ENCODE measurements around the gene VN1R5.

Gene VN1R5

DNA sequence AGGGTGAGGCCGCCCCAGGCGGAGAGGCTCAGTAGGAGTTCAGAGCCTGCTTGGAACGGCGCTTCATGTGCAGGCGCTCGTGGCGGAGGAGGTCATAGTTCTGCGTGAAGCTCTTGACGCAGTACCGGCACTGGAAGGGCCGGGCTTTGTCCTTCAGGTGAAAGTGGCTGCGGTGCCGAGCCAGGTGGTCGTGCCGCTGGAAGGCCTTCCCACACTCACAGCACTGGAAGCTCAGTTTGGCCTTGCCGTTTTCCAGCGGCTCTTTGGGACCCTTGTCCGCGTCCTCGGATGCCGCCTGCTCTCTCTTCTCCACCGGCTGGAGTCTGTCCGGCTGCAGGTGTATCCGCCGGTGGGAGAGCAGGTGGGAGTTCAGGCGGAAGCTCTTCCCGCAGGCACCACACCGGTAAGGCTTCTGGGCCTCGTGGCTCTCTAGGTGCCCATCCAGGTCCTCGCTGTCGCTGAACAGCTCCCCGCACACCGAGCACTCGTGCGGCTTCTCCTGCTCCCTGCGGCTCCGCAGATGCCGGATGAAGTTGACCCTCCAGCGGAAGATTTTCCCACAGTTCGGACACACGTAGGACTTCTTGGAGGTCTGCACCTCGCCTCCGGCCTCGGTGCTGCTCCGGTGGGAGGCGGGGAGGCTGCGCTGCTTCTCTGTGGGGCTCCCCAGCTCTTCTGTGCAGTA, 44.8 kb downstream of the VN1R5 start:
- DNase-seq (ENCODE audit: low read depth), result no peak

DNA sequence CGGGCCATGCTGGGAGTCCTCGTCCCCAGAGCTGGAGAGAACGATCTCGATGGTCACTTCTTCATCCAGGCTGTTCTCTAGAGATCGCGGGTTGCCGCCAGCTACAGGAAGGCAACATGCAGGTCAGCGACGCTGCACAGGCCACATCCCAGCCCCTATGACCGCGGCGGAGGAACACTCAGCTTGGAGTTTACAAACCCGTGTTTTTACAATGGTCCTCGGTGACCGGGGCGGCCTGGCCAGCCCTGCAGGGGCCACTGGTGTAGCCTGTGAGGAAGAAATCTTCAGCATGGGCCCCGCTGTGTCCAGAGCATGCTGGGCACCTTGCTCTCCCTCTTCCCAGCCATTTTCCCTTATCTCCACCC, 45.3 kb downstream of the VN1R5 start:
- DNase-seq (ENCODE audit: low read depth), result no peak

DNA sequence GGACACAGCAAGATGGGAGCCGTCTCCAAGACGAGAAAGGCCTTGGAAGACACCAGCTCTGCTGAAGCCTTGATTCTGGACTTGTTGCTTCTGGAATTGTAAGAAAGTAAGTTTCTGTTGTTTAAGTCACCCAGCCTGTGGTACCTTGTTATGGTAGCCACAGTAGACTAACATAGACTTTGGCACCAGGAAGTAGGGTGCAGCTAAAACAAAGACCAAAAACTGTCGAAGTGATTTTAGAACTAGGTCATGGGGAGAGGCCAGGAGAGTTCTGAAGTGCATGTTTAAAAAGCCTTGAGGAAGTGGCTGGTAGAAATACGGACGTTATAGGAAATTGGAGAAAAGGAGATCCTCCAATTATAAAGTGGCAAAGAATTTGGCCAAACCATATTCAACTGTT, 47.3 kb downstream of the VN1R5 start:
- DNase-seq (ENCODE audit: low read depth), result no peak

DNA sequence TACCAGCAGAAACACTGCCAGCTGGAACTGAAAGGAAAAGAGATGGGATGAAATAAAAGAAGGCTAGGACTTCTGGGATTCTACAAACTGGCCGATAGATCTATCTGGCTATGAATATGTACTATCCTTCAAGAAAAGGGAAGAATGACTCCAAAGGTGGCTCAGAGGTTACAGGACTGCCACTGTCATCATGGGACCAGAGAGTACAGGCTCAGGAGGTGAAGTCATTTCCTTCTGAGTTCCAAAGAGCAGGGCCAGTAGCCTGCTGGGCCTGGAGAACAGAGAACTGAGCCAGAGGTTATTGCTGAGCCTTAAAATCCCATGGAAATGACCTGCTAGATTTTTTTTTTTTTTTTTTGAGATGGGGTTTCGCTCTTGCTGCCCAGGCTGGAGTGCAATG, 48.2 kb downstream of the VN1R5 start:
- no peak for DNase-seq (ENCODE audit: low read depth)
